T-helper 17 cell (primary cell): Measurements from ENCODE around the gene VDR. TPM values are rescaled to one million over a fixed set of nuclear protein-coding genes. Genes with fewer than 3 reads are reported as not detected.

Experiments
- ATAC-seq: fragments of 150-1000 bp; cut with Tn5 transposase; 2 replicates; pipeline ENCODE4 v1.10.0; 2021; ENCODE audit warnings: mild to moderate bottlenecking, moderate library complexity
- DNase-seq, 3 donors: peaks; one replicate each; pipeline versions ENCODE4 v3.0.0 to v3.0.0-alpha.2; 2020 to 2021
- H3K9me3 ChIP-seq: one replicate; pipeline ENCODE4 v1.7.0; 2013; ENCODE audit warnings: low read length, mild to moderate bottlenecking; ENCODE audit not compliant: control insufficient read depth, poor library complexity, severe bottlenecking
- H3K27ac Mint-ChIP-seq: one replicate; pipeline ENCODE4 v1.8.0; 2022; ENCODE audit warnings: mild to moderate bottlenecking, moderate library complexity, mixed read lengths
- H3K27me3 Mint-ChIP-seq: one replicate; pipeline ENCODE4 v1.8.0; 2022; ENCODE audit warnings: mixed read lengths
- H3K36me3 Mint-ChIP-seq: one replicate; pipeline ENCODE4 v1.8.0; 2022; ENCODE audit warnings: low read depth, mixed read lengths
- H3K4me1 Mint-ChIP-seq: one replicate; pipeline ENCODE4 v1.8.0; 2022; ENCODE audit warnings: mild to moderate bottlenecking, mixed read lengths
- H3K4me3 Mint-ChIP-seq: one replicate; pipeline ENCODE4 v1.8.0; 2022; ENCODE audit warnings: mild to moderate bottlenecking, moderate library complexity, mixed read lengths
- total RNA-seq, 4 donors: library from RNA in 2 of 4; stranded (reverse) in 2 of 4; gene quantifications; one replicate each; pipeline ENCODE4 v1.2.3 and lab custom pipeline; 2022 to 2026

Gene VDR
- total RNA-seq, 2 donors from 2014 or later: 1.8 to 4.5 TPM

GRCh38 chr12:47912556-47912955 is 7.8 kb upstream of the VDR start:
- ATAC-seq: no peak
- Mint-ChIP-seq H3K27me3 (peaks cover 5% of the 10 kb centered on the region), H3K4me1 (no peaks in the 10 kb centered on the region), H3K4me3 (no peak overlapping the region), H3K27ac (no peak overlapping the region), H3K36me3 (no peaks in the 10 kb centered on the region)
- no peaks in the 10 kb centered on the region for H3K9me3 ChIP-seq
- DNase-seq: no peak

GRCh38 chr12:47910981-47911380 is 6.2 kb upstream of the VDR start:
- Mint-ChIP-seq H3K27me3 (peaks cover 5% of the 10 kb centered on the region), H3K4me3 (no peak overlapping the region)

GRCh38 chr12:47910486-47910885 is 5.7 kb upstream of the VDR start:
- Mint-ChIP-seq H3K27me3 (peaks cover 5% of the 10 kb centered on the region), H3K27ac (no peak overlapping the region), H3K4me3 (no peak overlapping the region), H3K36me3 (no peaks in the 10 kb centered on the region), H3K4me1 (peaks cover 2% of the 10 kb centered on the region)
- DNase-seq (no peak), ATAC-seq (no peak)
- no peaks in the 10 kb centered on the region for H3K9me3 ChIP-seq

More at GRCh38 chr12:47910981-47911380, 6.2 kb upstream of the VDR start:
- Mint-ChIP-seq H3K4me1 (peaks cover 2% of the 10 kb centered on the region), H3K27ac (no peak overlapping the region), H3K36me3 (no peaks in the 10 kb centered on the region)
- ATAC-seq: no peak
- no peaks in the 10 kb centered on the region for H3K9me3 ChIP-seq
- DNase-seq: no peak

- no peaks in the 10 kb centered on the region for H3K9me3 ChIP-seq
- Mint-ChIP-seq H3K4me1 (peaks cover 2% of the 10 kb centered on the region), H3K36me3 (no peaks in the 10 kb centered on the region), H3K4me3 (no peak overlapping the region), H3K27ac (no peak overlapping the region), H3K27me3 (peaks cover 5% of the 10 kb centered on the region)
- DNase-seq (no peak), ATAC-seq (no peak)
Observed at GRCh38 chr12:47909839-47910465, 5.2 kb upstream of the VDR start.

- Mint-ChIP-seq H3K4me3 (peak overlapping the region; percentile 13), H3K27ac (peak overlapping the region; percentile 37), H3K27me3 (peaks cover 5% of the 10 kb centered on the region), H3K36me3 (no peaks in the 10 kb centered on the region), H3K4me1 (peaks cover 11% of the 10 kb centered on the region)
- no peak for DNase-seq
- ATAC-seq: no peak
- H3K9me3 ChIP-seq: no peaks in the 10 kb centered on the region
Observed at GRCh38 chr12:47908738-47909137, 3.9 kb upstream of the VDR start.

- H3K4me3 Mint-ChIP-seq: no peak overlapping the region
- no peak overlapping the region for H3K27ac Mint-ChIP-seq
- no peaks in the 10 kb centered on the region for H3K9me3 ChIP-seq
- no peaks in the 10 kb centered on the region for H3K36me3 Mint-ChIP-seq
- peaks cover 5% of the 10 kb centered on the region for H3K27me3 Mint-ChIP-seq
- H3K4me1 Mint-ChIP-seq: peaks cover 19% of the 10 kb centered on the region
- no peak for DNase-seq
- no peak for ATAC-seq
Observed at GRCh38 chr12:47907851-47908454, 3.2 kb upstream of the VDR start.

- ATAC-seq (peak; percentile 55), DNase-seq (peak; percentile 26 to 41 (median 33))
- H3K27me3 Mint-ChIP-seq: no peaks in the 10 kb centered on the region
- H3K9me3 ChIP-seq: no peaks in the 10 kb centered on the region
- peaks cover 36% of the 10 kb centered on the region for H3K4me1 Mint-ChIP-seq
- peak overlapping the region; percentile 96 for H3K4me3 Mint-ChIP-seq
- H3K27ac Mint-ChIP-seq: peak overlapping the region; percentile 71
- no peaks in the 10 kb centered on the region for H3K36me3 Mint-ChIP-seq
Observed at GRCh38 chr12:47903927-47904712, 674 bp downstream of the VDR start.

- ATAC-seq: no peak
Observed at GRCh38 chr12:47903151-47903611, 1.6 kb downstream of the VDR start.

GRCh38 chr12:47902131-47902639 is 2.6 kb downstream of the VDR start:
- Mint-ChIP-seq H3K27me3 (no peaks in the 10 kb centered on the region), H3K4me3 (no peak overlapping the region), H3K36me3 (no peaks in the 10 kb centered on the region), H3K4me1 (peaks cover 36% of the 10 kb centered on the region), H3K27ac (no peak overlapping the region)
- DNase-seq (no peak), ATAC-seq (no peak)
- H3K9me3 ChIP-seq: no peaks in the 10 kb centered on the region

More at GRCh38 chr12:47903151-47903611, 1.6 kb downstream of the VDR start:
- H3K9me3 ChIP-seq: no peaks in the 10 kb centered on the region
- Mint-ChIP-seq H3K36me3 (no peaks in the 10 kb centered on the region), H3K4me1 (peaks cover 36% of the 10 kb centered on the region), H3K27me3 (no peaks in the 10 kb centered on the region), H3K4me3 (peak overlapping the region; percentile 96), H3K27ac (peak overlapping the region; percentile 59)
- DNase-seq: no peak

GRCh38 chr12:47901718-47902093 is 3.1 kb downstream of the VDR start:
- ATAC-seq: no peak
- no peak overlapping the region for H3K4me3 Mint-ChIP-seq
- H3K9me3 ChIP-seq: no peaks in the 10 kb centered on the region
- peaks cover 34% of the 10 kb centered on the region for H3K4me1 Mint-ChIP-seq
- no peak for DNase-seq
- no peaks in the 10 kb centered on the region for H3K27me3 Mint-ChIP-seq
- H3K36me3 Mint-ChIP-seq: no peaks in the 10 kb centered on the region
- H3K27ac Mint-ChIP-seq: peak overlapping the region; percentile 51

GRCh38 chr12:47901063-47901717 is 3.6 kb downstream of the VDR start:
- Mint-ChIP-seq H3K27ac (peak overlapping the region; percentile 51), H3K36me3 (no peaks in the 10 kb centered on the region), H3K4me3 (peak overlapping the region; percentile 21), H3K4me1 (peaks cover 34% of the 10 kb centered on the region), H3K27me3 (no peaks in the 10 kb centered on the region)
- DNase-seq: no peak
- H3K9me3 ChIP-seq: no peaks in the 10 kb centered on the region
- no peak for ATAC-seq

- no peaks in the 10 kb centered on the region for H3K27me3 Mint-ChIP-seq
- peak overlapping the region; percentile 21 for H3K4me3 Mint-ChIP-seq
- no peak for ATAC-seq
- DNase-seq: no peak
- no peak overlapping the region for H3K27ac Mint-ChIP-seq
- H3K4me1 Mint-ChIP-seq: peaks cover 37% of the 10 kb centered on the region
- H3K36me3 Mint-ChIP-seq: no peaks in the 10 kb centered on the region
- no peaks in the 10 kb centered on the region for H3K9me3 ChIP-seq
Observed at GRCh38 chr12:47900131-47901062, 4.4 kb downstream of the VDR start.
